ENCODE measurements around the gene RNF32. TPM values are rescaled to one million over a fixed set of nuclear protein-coding genes. Genes with fewer than 3 reads are reported as not detected.
"Not testable (repeated sequence)": the region's sequence is repeated elsewhere in the genome, so short reads cannot be mapped to it uniquely, and the experiment has no call there.

RNF32 gene
- total RNA-seq, 4 donors from 2014 or later, result 0.85 TPM; not detected in 3

DNA sequence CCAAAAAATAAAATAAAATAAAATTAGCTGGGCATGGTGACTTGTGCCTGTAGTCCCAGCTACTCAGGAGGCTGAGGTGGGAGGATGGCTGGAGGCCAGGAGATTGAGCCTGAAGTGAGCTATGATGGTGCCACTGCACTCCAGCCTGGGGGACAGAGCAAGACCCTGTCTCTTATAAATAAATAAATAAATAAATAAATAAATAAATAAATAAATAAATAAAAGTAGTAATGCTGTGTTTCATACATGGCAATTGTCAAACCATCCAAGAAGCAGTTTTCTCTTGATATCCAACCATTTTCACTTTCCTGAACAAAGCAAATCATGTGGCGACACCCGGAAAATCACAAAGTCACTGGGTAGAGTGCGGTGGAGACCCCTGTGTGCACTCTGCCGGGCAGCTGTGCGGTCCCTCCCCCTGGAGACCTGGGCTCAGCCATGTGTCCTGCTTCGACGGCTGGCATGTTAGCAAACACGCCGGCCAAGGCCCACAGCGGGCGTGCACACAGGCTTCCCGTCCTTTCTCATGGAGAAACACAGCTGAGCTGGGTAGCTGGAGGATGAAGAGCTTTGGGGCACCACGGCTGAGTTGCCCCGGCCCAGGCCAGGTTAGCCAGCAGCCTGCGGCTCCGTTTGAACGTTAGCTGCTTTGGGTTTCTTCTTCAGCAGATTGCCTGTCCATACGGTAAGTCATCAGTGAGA, 22.3 kb upstream of the RNF32 start:
- Histone ChIP-seq H3K4me3 (no peak overlapping the region), H3K36me3 (no peaks in the 10 kb centered on the region), H3K9me3 (no peaks in the 10 kb centered on the region), H3K27ac (no peak overlapping the region), H3K4me1 (no peaks in the 10 kb centered on the region), H3K27me3 (peaks cover 27 to 36% (median 31%) of the 10 kb centered on the region in 3 donors)
- intact Hi-C loops (cut with DNase I; ENCODE audit: low total_unique reads), result no loop called here
- in situ Hi-C loops (cut with MboI; ENCODE audit: low sequenced_read_pairs in 4 of 4), result no loop called here
- no peak for DNase-seq
- TF ChIP-seq POLR2A (IDR thresholded peaks at IDR 0.05), result no peak
- TF ChIP-seq, protein P1, sequence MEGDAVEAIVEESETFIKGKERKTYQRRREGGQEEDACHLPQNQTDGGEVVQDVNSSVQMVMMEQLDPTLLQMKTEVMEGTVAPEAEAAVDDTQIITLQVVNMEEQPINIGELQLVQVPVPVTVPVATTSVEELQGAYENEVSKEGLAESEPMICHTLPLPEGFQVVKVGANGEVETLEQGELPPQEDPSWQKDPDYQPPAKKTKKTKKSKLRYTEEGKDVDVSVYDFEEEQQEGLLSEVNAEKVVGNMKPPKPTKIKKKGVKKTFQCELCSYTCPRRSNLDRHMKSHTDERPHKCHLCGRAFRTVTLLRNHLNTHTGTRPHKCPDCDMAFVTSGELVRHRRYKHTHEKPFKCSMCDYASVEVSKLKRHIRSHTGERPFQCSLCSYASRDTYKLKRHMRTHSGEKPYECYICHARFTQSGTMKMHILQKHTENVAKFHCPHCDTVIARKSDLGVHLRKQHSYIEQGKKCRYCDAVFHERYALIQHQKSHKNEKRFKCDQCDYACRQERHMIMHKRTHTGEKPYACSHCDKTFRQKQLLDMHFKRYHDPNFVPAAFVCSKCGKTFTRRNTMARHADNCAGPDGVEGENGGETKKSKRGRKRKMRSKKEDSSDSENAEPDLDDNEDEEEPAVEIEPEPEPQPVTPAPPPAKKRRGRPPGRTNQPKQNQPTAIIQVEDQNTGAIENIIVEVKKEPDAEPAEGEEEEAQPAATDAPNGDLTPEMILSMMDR (IDR thresholded peaks at IDR 0.05 in 4 of 5, conservative IDR thresholded peaks at IDR 0.05 in 1 of 5), result no peak
- ATAC-seq, result no peak

DNA sequence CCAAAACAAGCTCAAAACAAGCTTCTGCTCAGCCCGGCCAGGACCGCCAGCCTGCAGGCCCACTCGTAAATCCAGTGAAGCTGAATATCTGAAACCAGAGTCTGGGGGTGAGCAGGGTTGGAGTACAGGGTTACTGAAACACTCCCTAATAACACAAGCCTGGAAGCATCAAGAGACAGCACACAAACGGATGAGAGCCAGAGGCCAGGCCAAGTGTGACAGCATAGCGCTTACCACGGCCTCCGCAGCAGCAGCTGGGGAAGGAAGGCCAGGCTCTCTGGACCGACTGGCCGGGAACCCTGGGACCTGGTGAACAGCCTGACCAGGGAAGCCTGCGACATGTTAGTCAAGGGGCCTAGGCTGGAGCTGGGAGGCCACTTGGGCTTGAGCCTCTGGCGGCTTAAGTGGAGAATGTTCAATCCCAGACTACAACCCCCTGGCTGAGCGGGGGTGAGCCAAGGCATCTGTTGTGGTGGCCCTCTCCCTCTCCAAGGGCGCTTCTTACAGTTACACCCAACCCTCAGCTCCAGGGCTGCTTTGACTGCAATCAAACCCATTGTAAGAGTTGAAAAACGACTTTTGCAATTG, 21.7 kb upstream of the RNF32 start:
- in situ Hi-C loops (cut with MboI; ENCODE audit: low sequenced_read_pairs in 4 of 4) (no loop called here), intact Hi-C loops (cut with DNase I; ENCODE audit: low total_unique reads) (no loop called here)
- ATAC-seq (no peak), DNase-seq (no peak)
- Histone ChIP-seq H3K4me3 (no peak overlapping the region), H3K9me3 (no peaks in the 10 kb centered on the region), H3K36me3 (no peaks in the 10 kb centered on the region), H3K27ac (no peak overlapping the region), H3K4me1 (no peaks in the 10 kb centered on the region), H3K27me3 (peaks cover 27 to 36% (median 31%) of the 10 kb centered on the region in 3 donors)
- TF ChIP-seq POLR2A (IDR thresholded peaks at IDR 0.05), result no peak
- TF ChIP-seq, protein P1 (IDR thresholded peaks at IDR 0.05 in 4 of 5, conservative IDR thresholded peaks at IDR 0.05 in 1 of 5), result no peak

DNA sequence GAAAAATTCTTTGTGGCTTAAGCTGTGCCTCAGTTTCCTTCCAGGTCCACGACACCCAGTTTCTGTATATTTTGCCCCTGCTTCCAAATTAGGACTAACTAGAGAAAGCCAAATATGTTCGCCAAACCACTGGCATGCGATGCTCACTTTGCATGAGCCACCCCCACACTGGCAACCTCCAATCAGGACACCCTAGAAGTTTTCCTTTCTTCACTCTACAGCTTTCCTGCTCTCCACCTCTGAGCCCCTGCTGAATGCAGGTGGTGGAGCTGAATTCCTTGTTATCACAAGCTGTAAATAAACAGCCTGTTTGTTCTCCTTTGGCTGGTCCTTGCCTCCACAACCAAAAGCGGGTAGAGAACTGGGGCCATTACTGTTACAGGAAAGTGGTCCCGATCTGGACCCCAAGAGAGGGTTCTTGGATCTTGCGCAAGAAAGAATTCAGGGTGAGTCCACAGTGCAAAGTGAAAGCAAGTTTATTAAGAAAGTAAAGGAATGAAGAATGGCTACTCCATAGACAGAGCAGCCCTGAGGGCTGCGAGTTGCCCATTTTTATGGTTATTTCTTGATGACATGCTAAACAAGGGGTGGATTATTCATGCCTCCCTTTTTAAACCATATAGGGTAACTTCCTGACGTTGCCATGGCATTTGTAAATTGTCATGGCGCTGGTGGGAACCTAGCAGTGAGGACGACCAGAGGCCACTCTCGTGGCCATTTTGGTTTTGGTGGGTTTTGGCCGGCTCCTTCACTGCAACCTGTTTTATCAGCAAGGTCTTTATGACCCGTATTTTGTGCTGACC, 20.9 kb upstream of the RNF32 start:
- ATAC-seq; H3K4me3 ChIP-seq; DNase-seq; H3K27ac ChIP-seq; H3K4me1 ChIP-seq; H3K9me3 ChIP-seq; H3K36me3 ChIP-seq; in situ Hi-C loops (cut with MboI; ENCODE audit: low sequenced_read_pairs in 4 of 4); intact Hi-C loops (cut with DNase I; ENCODE audit: low total_unique reads): not testable (repeated sequence)
- H3K27me3 ChIP-seq, result peaks cover 27 to 30% (median 29%) of the 10 kb centered on the region in 3 donors

DNA sequence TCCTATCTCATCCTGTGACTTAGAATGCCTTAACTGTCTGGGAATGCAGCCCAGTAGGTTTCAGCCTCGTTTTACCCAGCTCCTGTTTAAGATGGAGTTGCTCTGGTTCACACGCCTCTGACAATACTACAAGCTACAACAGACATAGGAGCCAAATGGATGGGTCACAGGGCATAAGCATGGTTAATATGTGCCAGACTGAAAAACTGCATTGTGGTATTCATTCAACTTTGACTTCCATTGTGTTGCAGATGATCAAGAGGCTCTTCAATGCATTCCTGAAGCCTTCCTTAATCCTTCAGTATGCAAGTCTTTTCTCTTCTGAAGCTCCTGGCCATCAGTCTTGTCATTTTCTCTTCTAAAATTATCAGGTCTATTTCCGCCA, 20.3 kb upstream of the RNF32 start:
- Histone ChIP-seq H3K27ac (no peak overlapping the region), H3K9me3 (no peaks in the 10 kb centered on the region), H3K27me3 (peaks cover 24 to 29% (median 27%) of the 10 kb centered on the region in 3 donors), H3K4me3 (no peak overlapping the region), H3K4me1 (no peaks in the 10 kb centered on the region), H3K36me3 (no peaks in the 10 kb centered on the region)
- TF ChIP-seq, protein P1 (IDR thresholded peaks at IDR 0.05 in 4 of 5, conservative IDR thresholded peaks at IDR 0.05 in 1 of 5), result no peak
- TF ChIP-seq POLR2A (IDR thresholded peaks at IDR 0.05), result no peak
- ATAC-seq (no peak), DNase-seq (no peak)
- in situ Hi-C loops (cut with MboI; ENCODE audit: low sequenced_read_pairs in 4 of 4) (no loop called here), intact Hi-C loops (cut with DNase I; ENCODE audit: low total_unique reads) (no loop called here)

DNA sequence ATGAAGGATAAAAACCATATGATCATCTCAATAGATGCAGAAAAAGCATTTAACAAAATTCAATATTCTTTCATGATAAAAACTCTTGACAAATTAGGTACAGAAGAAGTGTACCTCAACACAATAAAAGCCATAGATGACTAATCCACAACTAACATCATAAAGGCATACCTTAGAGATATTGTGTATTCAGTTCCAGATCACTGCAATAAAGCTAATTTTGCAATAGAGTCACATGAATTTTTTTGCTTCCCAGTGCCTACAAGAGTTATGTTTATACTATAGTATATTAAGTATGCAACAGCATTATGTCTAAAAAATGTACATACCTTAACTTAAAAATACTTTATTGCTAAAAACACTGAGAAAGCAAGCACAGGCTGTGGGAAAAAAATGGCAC, 18.9 kb upstream of the RNF32 start:
- Histone ChIP-seq H3K36me3 (no peaks in the 10 kb centered on the region), H3K4me3 (no peak overlapping the region), H3K27me3 (peaks cover 18 to 23% (median 19%) of the 10 kb centered on the region in 3 donors), H3K4me1 (no peaks in the 10 kb centered on the region), H3K27ac (no peak overlapping the region), H3K9me3 (no peaks in the 10 kb centered on the region)
- in situ Hi-C loops (cut with MboI; ENCODE audit: low sequenced_read_pairs in 4 of 4), result no loop called here
- intact Hi-C loops (cut with DNase I; ENCODE audit: low total_unique reads), result no loop called here
- DNase-seq (no peak), ATAC-seq (no peak)
- TF ChIP-seq POLR2A (IDR thresholded peaks at IDR 0.05), result no peak
- TF ChIP-seq, protein P1 (IDR thresholded peaks at IDR 0.05 in 4 of 5, conservative IDR thresholded peaks at IDR 0.05 in 1 of 5), result no peak
